GM23248 (cell line): ENCODE measurements around the gene RTEL1. TPM values are rescaled to one million over a fixed set of nuclear protein-coding genes. Genes with fewer than 3 reads are reported as not detected.

ENCODE experiments used
- DNase-seq: peaks from one replicate; pipeline ENCODE4 v3.0.0-alpha.2; 2015
- H2AFZ ChIP-seq: fragments of 200-600 bp; sonication (generic); 2 replicates; pipeline ENCODE4 v1.6.1; 2016; ENCODE audit warnings: antibody characterized with exemption
- H3F3A ChIP-seq: fragments of 200-600 bp; sonication (generic); 2 replicates; pipeline ENCODE4 v1.6.1; 2016; ENCODE audit warnings: mild to moderate bottlenecking, antibody characterized with exemption, mixed run types; ENCODE audit not compliant: insufficient read depth
- H3K27ac ChIP-seq: fragments of 200-600 bp; sonication (generic); 2 replicates; pipeline ENCODE4 v1.5.1; 2016; ENCODE audit warnings: mild to moderate bottlenecking
- H3K27me3 ChIP-seq: fragments of 200-600 bp; sonication (generic); replicated peaks from 2 replicates; pipeline ENCODE4 v1.6.1; 2016; ENCODE audit warnings: mild to moderate bottlenecking; ENCODE audit not compliant: insufficient read depth
- H3K36me3 ChIP-seq: fragments of 200-600 bp; sonication (generic); 2 replicates; pipeline ENCODE4 v1.6.1; 2016; ENCODE audit warnings: low read depth, mild to moderate bottlenecking
- H3K4me1 ChIP-seq: fragments of 200-600 bp; sonication (generic); 2 replicates; pipeline ENCODE4 v1.6.1; 2016; ENCODE audit warnings: mild to moderate bottlenecking; ENCODE audit not compliant: insufficient read depth
- H3K4me2 ChIP-seq: fragments of 200-600 bp; sonication (generic); one replicate; pipeline ENCODE4 v1.6.1; 2016; ENCODE audit warnings: mild to moderate bottlenecking; ENCODE audit not compliant: unreplicated experiment
- H3K4me3 ChIP-seq: fragments of 200-600 bp; sonication (generic); 2 replicates; pipeline ENCODE4 v1.5.1; 2016; ENCODE audit warnings: mild to moderate bottlenecking
- H3K79me2 ChIP-seq: fragments of 200-600 bp; sonication (generic); 2 replicates; pipeline ENCODE4 v1.6.1; 2016; ENCODE audit warnings: mild to moderate bottlenecking; ENCODE audit not compliant: insufficient read depth
- H3K9ac ChIP-seq: fragments of 200-600 bp; sonication (generic); 2 replicates; pipeline ENCODE4 v1.6.1; 2016; ENCODE audit warnings: mild to moderate bottlenecking
- H3K9me2 ChIP-seq: fragments of 200-600 bp; sonication (generic); 2 replicates; pipeline ENCODE4 v1.6.1; 2016; ENCODE audit warnings: mixed run types, mild to moderate bottlenecking, moderate library complexity; ENCODE audit not compliant: insufficient read depth
- H3K9me3 ChIP-seq: fragments of 200-600 bp; sonication (generic); one replicate; pipeline ENCODE4 v1.6.1; 2017; ENCODE audit warnings: low read depth
- H4K20me1 ChIP-seq: fragments of 200-600 bp; sonication (generic); 2 replicates; pipeline ENCODE4 v1.6.0; 2016; ENCODE audit not compliant: insufficient read depth
- EZH2 ChIP-seq: fragments of 200-600 bp; sonication (generic); IDR thresholded peaks from 2 replicates; pipeline ENCODE4 v1.6.1; 2018; ENCODE audit warnings: antibody characterized with exemption, mild to moderate bottlenecking; ENCODE audit not compliant: insufficient read depth, poor library complexity, severe bottlenecking
- EZH2phosphoT487 ChIP-seq: fragments of 200-600 bp; sonication (generic); IDR thresholded peaks from 2 replicates; pipeline ENCODE4 v1.6.1; 2018; ENCODE audit warnings: antibody characterized with exemption, moderate library complexity, mild to moderate bottlenecking, low read depth; ENCODE audit not compliant: insufficient read depth
- WGBS, 2 experiments: methylation state at CpG; one replicate each; pipeline ENCODE4 v1.1.6; 2015 to 2017; ENCODE audit warnings: low lambda C conversion rate in 2 of 2, low coverage in 1 of 2; ENCODE audit errors: missing lambda C conversion rate in 2 of 2; 5-methylcytosine and 5-hydroxymethylcytosine counted together
- in situ Hi-C: fragments of 300-500 bp; cut with MboI; formaldehyde crosslinking; loops from 2 replicates; pipeline ENCODE4 v1.15.0; 2020
- polyA plus RNA-seq: library from polyadenylated mRNA; unstranded; fragments of >200 nt; fragmentation: Nextera tagmentation; extraction: Ambion mirVana; gene quantifications from 2 replicates; pipeline ENCODE4 v1.2.1, GENCODE V29; 2016
- total RNA-seq: library from RNA; depleted of rRNA; stranded (reverse); fragments of >200 nt; shearing (Covaris generic); gene quantifications from 2 replicates; pipeline ENCODE4 v1.2.3, GENCODE V29; 2014

Gene RTEL1
- total and polyA plus RNA-seq, 2 experiments from 2014 or later, result 8.6 to 15.6 TPM

GRCh38 chr20:63686492-63687321, 28.6 kb downstream of the RTEL1 start:
- Histone ChIP-seq H3F3A (peaks cover 34% of the 10 kb centered on the region), H2AFZ (peak overlapping the region; percentile 33; the same call in 1 of the 2 replicates), H3K4me3 (0 out of 2 replicates have a peak overlapping the region, but pooled peaks have one; percentile 4), H3K27me3 (no peaks in the 10 kb centered on the region), H3K36me3 (no peaks in the 10 kb centered on the region), H3K9ac (peak overlapping the region; percentile 77), H3K9me2 (no peaks in the 10 kb centered on the region), H3K4me2 (peak overlapping the region; percentile 44), H3K9me3 (no peaks in the 10 kb centered on the region), H3K4me1 (peaks cover 34% of the 10 kb centered on the region), H3K27ac (peak overlapping the region; percentile 92), H4K20me1 (no peaks in the 10 kb centered on the region), H3K79me2 (no peaks in the 10 kb centered on the region)
- in situ Hi-C loops, result no loop called here
- 5 to 8% methylated on average over 31 to 45 of the region's 45 CpGs for WGBS, 2 experiments
- peak; percentile 94 for DNase-seq
- no peak for TF ChIP-seq EZH2
- no peak for TF ChIP-seq EZH2phosphoT487

GRCh38 chr20:63687419-63688178, 29.5 kb downstream of the RTEL1 start:
- peak overlapping the region; percentile 44 for H3K4me2 ChIP-seq
- H3K36me3 ChIP-seq, result no peaks in the 10 kb centered on the region
- in situ Hi-C loops, result no loop called here
- peaks cover 27% of the 10 kb centered on the region for H3K4me1 ChIP-seq
- no peaks in the 10 kb centered on the region for H3K27me3 ChIP-seq
- H4K20me1 ChIP-seq, result no peaks in the 10 kb centered on the region
- no peaks in the 10 kb centered on the region for H3K79me2 ChIP-seq
- peak overlapping the region; percentile 92 for H3K27ac ChIP-seq
- peak overlapping the region; percentile 77 for H3K9ac ChIP-seq
- H3K9me3 ChIP-seq, result no peaks in the 10 kb centered on the region
- H2AFZ ChIP-seq, result no peak overlapping the region
- no peak overlapping the region for H3K4me3 ChIP-seq
- no peak for DNase-seq
- no peaks in the 10 kb centered on the region for H3K9me2 ChIP-seq
- H3F3A ChIP-seq, result peaks cover 31% of the 10 kb centered on the region
- WGBS, 2 experiments, result 88 to 91% methylated on average over 26 to 29 of the region's 29 CpGs
- TF ChIP-seq EZH2phosphoT487 (no peak), EZH2 (no peak)

- TF ChIP-seq EZH2phosphoT487 (no peak), EZH2 (no peak)
- Histone ChIP-seq H3K4me3 (no peak overlapping the region), H3K4me1 (peaks cover 21% of the 10 kb centered on the region), H3K9me3 (no peaks in the 10 kb centered on the region), H3K27me3 (no peaks in the 10 kb centered on the region), H3K9ac (peak overlapping the region; percentile 77; the same call in 1 of the 2 replicates), H3K36me3 (no peaks in the 10 kb centered on the region), H4K20me1 (no peaks in the 10 kb centered on the region), H3K79me2 (no peaks in the 10 kb centered on the region), H3K4me2 (no peak overlapping the region), H3K27ac (peak overlapping the region; percentile 92), H3F3A (peaks cover 23% of the 10 kb centered on the region), H3K9me2 (no peaks in the 10 kb centered on the region), H2AFZ (no peak overlapping the region)
- in situ Hi-C loops, result no loop called here
- DNase-seq, result no peak
- WGBS, 2 experiments, result 91 to 96% methylated on average over 25 to 31 of the region's 31 CpGs
These were observed 30.3 kb downstream of the RTEL1 start for GRCh38 chr20:63688228-63689045.
